Naive thymus-derived CD8-positive, alpha-beta T cell (primary cell): Measurements from ENCODE around the gene IGSF11. TPM values are rescaled to one million over a fixed set of nuclear protein-coding genes. Genes with fewer than 3 reads are reported as not detected.

ENCODE experiments used
- ATAC-seq, 2 donors: fragments of 150-1000 bp; cut with Tn5 transposase in 1 of 2; sonication (Bioruptor Pico), chemical (Tn5 transposase) in 1 of 2; 1 replicate in 1 of 2; 2 replicates in 1 of 2; pipeline ENCODE4 v1.10.0; 2021; ENCODE audit warnings: mild to moderate bottlenecking in 2 of 2, moderate library complexity in 2 of 2
- POLR2A ChIA-PET: fragments of 350-600 bp; sonication (Branson Sonifier 250); formaldehyde crosslinking; loops from one replicate; lab custom pipeline; 2021; ENCODE audit warnings: antibody characterized with exemption; lab: Charles Lee
- DNase-seq, 10 donors: peaks; one replicate each; pipeline versions ENCODE4 v3.0.0 to v3.0.0-alpha.2; 2020 to 2022
- H3K27ac Mint-ChIP-seq, 10 donors: one replicate each; pipeline ENCODE4 v1.8.0; 2020 to 2022; ENCODE audit warnings: mild to moderate bottlenecking in 10 of 10, mixed read lengths in 10 of 10, moderate library complexity in 4 of 10, inconsistent platforms in 1 of 10
- H3K27me3 Mint-ChIP-seq, 5 donors: one replicate each; pipeline ENCODE4 v1.8.0; 2021 to 2022; ENCODE audit warnings: mixed read lengths in 5 of 5
- H3K36me3 Mint-ChIP-seq, 3 donors: one replicate each; pipeline ENCODE4 v1.8.0; 2020 to 2022; ENCODE audit warnings: mixed read lengths in 3 of 3, mild to moderate bottlenecking in 2 of 3, inconsistent platforms in 1 of 3
- H3K4me1 Mint-ChIP-seq, 4 donors: one replicate each; pipeline ENCODE4 v1.8.0; 2021 to 2022; ENCODE audit warnings: mixed read lengths in 4 of 4
- H3K4me3 Mint-ChIP-seq, 10 donors: one replicate each; pipeline ENCODE4 v1.8.0; 2020 to 2022; ENCODE audit warnings: mild to moderate bottlenecking in 10 of 10, mixed read lengths in 10 of 10, moderate library complexity in 6 of 10, inconsistent platforms in 1 of 10
- H3K9me3 Mint-ChIP-seq, 9 donors: one replicate each; pipeline ENCODE4 v1.8.0; 2020 to 2022; ENCODE audit warnings: mixed read lengths in 9 of 9, mild to moderate bottlenecking in 3 of 9, inconsistent platforms in 1 of 9, moderate library complexity in 1 of 9
- polyA plus RNA-seq, 3 donors: library from polyadenylated mRNA; unstranded; fragments of 300-500 nt; fragmentation: Illumina TruSeq; gene quantifications; one replicate each; pipeline ENCODE4 v1.2.3, GENCODE V29; 2021
- total RNA-seq, 8 experiments: library from RNA in 2 of 8; stranded (reverse) in 2 of 8; gene quantifications; one replicate each; pipeline ENCODE4 v1.2.3 and lab custom pipeline; 2021 to 2026

IGSF11 gene
- total and polyA plus RNA-seq, 5 experiments from 2014 or later: 0.60 to 1.2 (median 0.74) TPM; not detected in 1

DNA sequence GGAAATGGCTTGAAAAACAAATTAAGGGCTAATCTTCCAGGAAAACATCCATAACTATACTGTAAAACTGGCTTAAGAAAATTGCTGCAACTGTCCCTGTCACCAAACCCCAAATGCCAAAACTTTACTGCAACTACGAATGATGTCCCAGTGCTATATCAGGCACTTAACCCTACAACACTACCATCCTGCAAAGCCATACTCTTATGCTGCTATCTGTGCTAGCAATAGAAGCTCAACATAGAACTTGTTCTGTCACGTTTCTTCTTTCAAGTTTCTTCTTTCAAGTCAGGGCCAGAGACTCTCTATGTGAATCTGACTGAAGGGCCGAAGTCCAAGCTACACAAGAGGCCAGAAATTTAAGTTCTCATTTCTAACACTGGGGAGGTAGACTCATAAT lies 92.5 kb downstream of the IGSF11 start:
- POLR2A ChIA-PET: interaction anchor here (1.2 to 1.7 kb wide), 2 partner anchors 9 to 14 kb away, joined by 5 to 6 read pairs; no protein-coding TSS in a partner anchor
- Mint-ChIP-seq H3K9me3 (peaks cover 0 to 3% (median 0%) of the 10 kb centered on the region in 9 donors), H3K4me3 (peak overlapping the region in 8 of 10 donors; percentile 29 to 58 (median 50)), H3K27me3 (no peaks in the 10 kb centered on the region), H3K36me3 (no peaks in the 10 kb centered on the region), H3K4me1 (peaks cover 29 to 53% (median 38%) of the 10 kb centered on the region in 4 donors), H3K27ac (peak overlapping the region in 9 of 10 donors; percentile 23 to 83 (median 61))
- peak; percentile 42 to 47 for ATAC-seq
- DNase-seq: no peak

- POLR2A ChIA-PET: no interaction called here
- Mint-ChIP-seq H3K27me3 (no peaks in the 10 kb centered on the region), H3K4me1 (peaks cover 26 to 45% (median 35%) of the 10 kb centered on the region in 4 donors), H3K9me3 (peaks cover 0 to 3% (median 0%) of the 10 kb centered on the region in 9 donors), H3K36me3 (no peaks in the 10 kb centered on the region), H3K27ac (peak overlapping the region in 1 of 10 donors; percentile 32), H3K4me3 (no peak overlapping the region)
- DNase-seq: no peak
- ATAC-seq: no peak
These were observed 93.4 kb downstream of the IGSF11 start for GRCh38 chr3:118941236-118941635.

DNA sequence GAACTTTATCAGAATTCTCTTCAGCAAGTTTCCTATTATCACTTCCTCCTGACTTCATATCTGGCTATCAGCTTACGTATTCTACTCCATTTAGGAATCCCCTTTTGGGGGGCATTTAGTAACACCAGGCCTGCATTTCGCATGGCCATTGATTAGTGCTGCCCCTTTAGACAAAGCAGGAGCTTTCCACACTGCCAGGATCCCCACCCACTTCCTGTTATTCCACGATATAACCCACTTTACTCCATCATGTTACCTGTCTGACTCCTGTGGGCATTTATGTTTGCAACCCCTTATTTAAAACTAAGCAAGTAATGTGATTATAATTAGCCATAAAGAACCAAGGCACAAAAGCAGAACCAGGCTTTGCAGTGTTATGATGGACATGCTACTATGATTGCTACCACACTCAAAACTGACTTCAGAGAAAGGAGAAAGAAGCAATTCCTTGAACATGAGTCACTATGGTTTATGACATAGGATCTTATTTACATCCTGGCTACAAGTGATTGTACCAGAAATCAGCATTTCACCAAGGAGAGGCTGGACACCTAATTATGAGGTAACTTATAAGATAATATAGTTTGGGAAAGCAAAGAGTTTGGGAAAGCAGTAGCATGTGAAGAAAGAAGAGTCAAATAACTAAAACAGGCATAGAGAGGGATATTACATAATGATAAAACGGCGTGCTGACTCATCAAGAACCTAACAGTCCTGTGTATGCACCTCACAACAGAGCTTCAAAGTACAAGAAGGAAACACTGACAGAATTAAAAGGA lies 96.3 kb downstream of the IGSF11 start:
- Mint-ChIP-seq H3K27ac (peak overlapping the region in 4 of 10 donors; percentile 6 to 22 (median 10)), H3K9me3 (peaks cover 0 to 3% (median 0%) of the 10 kb centered on the region in 9 donors), H3K27me3 (no peaks in the 10 kb centered on the region), H3K36me3 (no peaks in the 10 kb centered on the region), H3K4me1 (peaks cover 16 to 31% (median 26%) of the 10 kb centered on the region in 4 donors), H3K4me3 (no peak overlapping the region)
- ATAC-seq: peak in 1 of 2 donors; percentile 25
- POLR2A ChIA-PET: no interaction called here
- DNase-seq: no peak

DNA sequence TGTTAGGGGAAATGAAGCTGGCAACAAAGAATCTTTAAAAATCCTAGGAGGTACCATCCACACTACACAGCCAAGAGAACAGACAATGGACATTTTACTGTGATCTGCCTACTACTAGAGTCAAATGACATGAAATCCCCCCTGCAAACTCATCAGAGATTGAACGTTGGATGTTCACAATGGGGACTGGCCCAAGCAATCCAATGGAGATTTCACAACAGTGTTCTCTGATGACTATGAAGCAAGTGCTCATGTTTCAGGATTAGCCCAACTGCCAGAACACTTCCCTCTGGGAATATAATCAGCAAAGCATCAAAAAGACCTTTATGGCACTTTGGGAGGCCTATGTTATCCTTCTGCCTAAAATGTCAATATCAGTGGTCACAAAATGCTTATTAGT lies 97.8 kb downstream of the IGSF11 start:
- POLR2A ChIA-PET: no interaction called here
- no peaks in the 10 kb centered on the region for H3K36me3 Mint-ChIP-seq
- no peak overlapping the region for H3K27ac Mint-ChIP-seq
- H3K27me3 Mint-ChIP-seq: no peaks in the 10 kb centered on the region
- H3K9me3 Mint-ChIP-seq: peaks cover 0 to 3% (median 0%) of the 10 kb centered on the region in 9 donors
- DNase-seq: no peak
- no peak for ATAC-seq
- H3K4me3 Mint-ChIP-seq: no peak overlapping the region
- peaks cover 11 to 20% (median 15%) of the 10 kb centered on the region in 4 donors for H3K4me1 Mint-ChIP-seq

GRCh38 chr3:118932822-118933558 lies 101.7 kb downstream of the IGSF11 start:
- ATAC-seq: no peak
- Mint-ChIP-seq H3K4me1 (peaks cover 1 to 8% (median 2%) of the 10 kb centered on the region in 4 donors), H3K4me3 (peak overlapping the region in 1 of 10 donors; percentile 12), H3K36me3 (peaks cover 0 to 2% (median 2%) of the 10 kb centered on the region in 3 donors), H3K27ac (no peak overlapping the region), H3K27me3 (no peaks in the 10 kb centered on the region), H3K9me3 (no peaks in the 10 kb centered on the region)
- no peak for DNase-seq
- POLR2A ChIA-PET: interaction anchor here (0.9 to 1.9 kb wide), 3 partner anchors 9 to 101 kb away, joined by 3 to 6 read pairs (median 4); partner anchors contain the start of gene IGSF11

GRCh38 chr3:118931996-118932395 lies 102.7 kb downstream of the IGSF11 start:
- peaks cover 0 to 7% (median 1%) of the 10 kb centered on the region in 4 donors for H3K4me1 Mint-ChIP-seq
- peaks cover 1 to 9% (median 2%) of the 10 kb centered on the region in 3 donors for H3K36me3 Mint-ChIP-seq

GRCh38 chr3:118927449-118927848 lies 107.2 kb downstream of the IGSF11 start:
- H3K27me3 Mint-ChIP-seq: no peaks in the 10 kb centered on the region
- peaks cover 1 to 13% (median 3%) of the 10 kb centered on the region in 3 donors for H3K36me3 Mint-ChIP-seq
- no peak overlapping the region for H3K4me3 Mint-ChIP-seq
- no peak overlapping the region for H3K27ac Mint-ChIP-seq
- ATAC-seq (no peak), DNase-seq (no peak)
- no peaks in the 10 kb centered on the region for H3K9me3 Mint-ChIP-seq
- POLR2A ChIA-PET: no interaction called here
- H3K4me1 Mint-ChIP-seq: no peaks in the 10 kb centered on the region

More at GRCh38 chr3:118931996-118932395, 102.7 kb downstream of the IGSF11 start:
- Mint-ChIP-seq H3K4me3 (no peak overlapping the region), H3K9me3 (no peaks in the 10 kb centered on the region), H3K27ac (no peak overlapping the region), H3K27me3 (no peaks in the 10 kb centered on the region)
- no peak for ATAC-seq
- POLR2A ChIA-PET: no interaction called here
- no peak for DNase-seq

GRCh38 chr3:118912188-118912587 lies 122.5 kb downstream of the IGSF11 start:
- peaks cover 0 to 5% (median 0%) of the 10 kb centered on the region in 4 donors for H3K4me1 Mint-ChIP-seq
- POLR2A ChIA-PET: no interaction called here
- peaks cover 0 to 6% (median 0%) of the 10 kb centered on the region in 9 donors for H3K9me3 Mint-ChIP-seq
- ATAC-seq (no peak), DNase-seq (no peak)
- peaks cover 0 to 5% (median 0%) of the 10 kb centered on the region in 5 donors for H3K27me3 Mint-ChIP-seq
- H3K27ac Mint-ChIP-seq: no peak overlapping the region
- H3K4me3 Mint-ChIP-seq: no peak overlapping the region
- H3K36me3 Mint-ChIP-seq: no peaks in the 10 kb centered on the region

DNA sequence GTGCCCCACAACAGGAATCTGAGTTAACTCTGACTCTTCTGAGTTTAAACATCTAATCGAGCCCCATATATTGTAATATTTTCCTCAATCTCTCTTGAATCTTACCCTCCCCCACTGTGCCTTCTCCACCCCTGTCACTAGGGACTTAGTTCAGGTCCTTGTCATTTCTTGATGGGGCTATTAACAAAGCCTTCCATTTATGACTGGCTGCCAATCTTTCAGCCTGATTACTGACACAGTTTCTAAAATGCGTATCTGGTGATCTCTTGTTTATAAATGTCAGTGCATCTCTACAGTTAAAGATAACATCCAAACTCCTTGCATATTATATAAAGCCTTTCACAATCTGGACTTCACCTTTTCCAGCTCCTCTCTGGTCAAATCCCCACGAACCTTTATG lies 124.3 kb downstream of the IGSF11 start:
- ATAC-seq: no peak
- POLR2A ChIA-PET: no interaction called here
- H3K9me3 Mint-ChIP-seq: peaks cover 0 to 6% (median 0%) of the 10 kb centered on the region in 9 donors

GRCh38 chr3:118909763-118910162 lies 124.9 kb downstream of the IGSF11 start:
- POLR2A ChIA-PET: no interaction called here
- no peak overlapping the region for H3K4me3 Mint-ChIP-seq
- H3K36me3 Mint-ChIP-seq: no peaks in the 10 kb centered on the region
- DNase-seq: no peak
- H3K9me3 Mint-ChIP-seq: peaks cover 0 to 6% (median 0%) of the 10 kb centered on the region in 9 donors
- H3K27ac Mint-ChIP-seq: no peak overlapping the region
- peaks cover 0 to 5% (median 0%) of the 10 kb centered on the region in 5 donors for H3K27me3 Mint-ChIP-seq
- peaks cover 0 to 6% (median 2%) of the 10 kb centered on the region in 4 donors for H3K4me1 Mint-ChIP-seq
- no peak for ATAC-seq

More for the DNA sequence above, 124.3 kb downstream of the IGSF11 start:
- no peak for DNase-seq
- no peak overlapping the region for H3K27ac Mint-ChIP-seq
- H3K36me3 Mint-ChIP-seq: no peaks in the 10 kb centered on the region
- H3K4me1 Mint-ChIP-seq: peaks cover 0 to 6% (median 2%) of the 10 kb centered on the region in 4 donors
- no peak overlapping the region for H3K4me3 Mint-ChIP-seq
- peaks cover 0 to 5% (median 0%) of the 10 kb centered on the region in 5 donors for H3K27me3 Mint-ChIP-seq

DNA sequence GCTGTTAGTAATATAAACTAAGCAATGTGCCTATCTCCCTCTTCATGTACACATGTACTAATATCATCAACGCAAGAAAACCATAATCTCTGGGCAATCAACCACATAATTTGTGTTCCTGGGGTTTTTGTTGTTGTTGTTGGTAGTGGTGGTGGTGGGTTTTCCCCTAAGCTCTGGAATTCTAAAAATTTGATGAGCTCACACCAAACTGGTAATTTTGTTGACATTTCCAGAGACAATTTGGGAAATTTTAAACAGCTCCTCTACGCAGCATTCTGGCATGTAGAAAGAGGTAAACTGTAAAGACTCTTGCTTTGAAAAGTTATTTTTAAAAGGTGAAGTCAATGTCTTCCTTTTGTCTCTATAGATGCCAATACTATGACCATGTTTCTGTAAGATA lies 126.7 kb downstream of the IGSF11 start:
- no peaks in the 10 kb centered on the region for H3K9me3 Mint-ChIP-seq
- peaks cover 0 to 6% (median 2%) of the 10 kb centered on the region in 4 donors for H3K4me1 Mint-ChIP-seq
- no peak overlapping the region for H3K27ac Mint-ChIP-seq
- DNase-seq: no peak
- H3K27me3 Mint-ChIP-seq: peaks cover 0 to 5% (median 0%) of the 10 kb centered on the region in 5 donors
- POLR2A ChIA-PET: no interaction called here
- no peak overlapping the region for H3K4me3 Mint-ChIP-seq
- no peak for ATAC-seq
- H3K36me3 Mint-ChIP-seq: no peaks in the 10 kb centered on the region

GRCh38 chr3:118900737-118901525 lies 133.7 kb downstream of the IGSF11 start:
- H3K4me1 Mint-ChIP-seq: peaks cover 0 to 2% (median under 1%) of the 10 kb centered on the region in 4 donors
- no peak for ATAC-seq
- POLR2A ChIA-PET: no interaction called here
- no peak overlapping the region for H3K27ac Mint-ChIP-seq
- DNase-seq: no peak
- peaks cover 0 to 1% (median 0%) of the 10 kb centered on the region in 5 donors for H3K27me3 Mint-ChIP-seq
- no peaks in the 10 kb centered on the region for H3K9me3 Mint-ChIP-seq
- H3K4me3 Mint-ChIP-seq: no peak overlapping the region
- peaks cover 0 to 2% (median 0%) of the 10 kb centered on the region in 3 donors for H3K36me3 Mint-ChIP-seq
